ENCODE measurements around the gene ASB18.

- TF ChIP-seq POLR2A (IDR thresholded peaks at IDR 0.05) (no peak), CTCF (IDR thresholded peaks at IDR 0.05) (no peak)
These were observed 86.6 kb downstream of the ASB18 start for GRCh38 chr2:236177604-236177966.
